K562 (cell line): Measurements from ENCODE around the gene UPK3A. TPM values are rescaled to one million over a fixed set of nuclear protein-coding genes. Genes with fewer than 3 reads are reported as not detected.
A peak's percentile ranks its signal among the peaks of the same experiment; 100 is the strongest.

Experiments used
- ATAC-seq: fragments of 200-7000 bp; cut with Tn5 transposase; 3 replicates; pipeline ENCODE4 v1.9.1; 2020; ENCODE audit warnings: moderate library complexity
- BruUV-seq: library from RNA; stranded (reverse); fragments of 400-500 nt; replicated peaks from 2 replicates; lab custom pipeline; 2021; lab: Mats Ljungman, UMichigan
- CTCF ChIA-PET: fragments of 300-600 bp; formaldehyde crosslinking; extraction: SDS; loops from one replicate; lab custom pipeline; 2021; ENCODE audit warnings: low intra/inter-chr PET ratio; lab: Yijun Ruan, JAX
- POLR2A ChIA-PET: fragments of 300-600, 350-650 bp; sonication (Branson Sonifier 250); formaldehyde crosslinking; extraction: SDS; loops from one replicate; lab custom pipeline; 2021; ENCODE audit warnings: antibody characterized with exemption, inconsistent platforms; lab: Yijun Ruan, JAX
- DNase-seq, 4 experiments: peaks; one replicate each; pipeline versions ENCODE4 v3.0.0 to v3.0.0-alpha.2; 2011 to 2018; ENCODE audit warnings: low spot score in 3 of 4, mixed read lengths in 3 of 4; ENCODE audit errors: extremely low read depth in 1 of 4
- FAIRE-seq: peaks from 2 replicates; lab custom pipeline; 2011; peaks lifted over from hg19 to GRCh38; lab: Jason Lieb, UNC
- H2AFZ ChIP-seq: 2 replicates; pipeline ENCODE4 v1.6.0; 2011; ENCODE audit warnings: low read depth, low read length, control low read depth, inconsistent platforms
- H3K27ac ChIP-seq: fragments of 200-600 bp; 3 replicates; pipeline ENCODE4 v1.8.0; 2011; ENCODE audit warnings: low read depth, mild to moderate bottlenecking, control low read depth, inconsistent platforms, low read length, moderate library complexity, mixed read lengths; ENCODE audit errors: extremely low read depth
- H3K27me3 ChIP-seq, 2 experiments: fragments of 300-600 bp in 1 of 2; 2 replicates in 1 of 2; 3 replicates in 1 of 2; pipeline versions ENCODE4 v1.6.0 to v1.8.0; 2011; ENCODE audit warnings: inconsistent platforms in 2 of 2, low read length in 2 of 2, mild to moderate bottlenecking in 1 of 2, mixed read lengths in 1 of 2, moderate library complexity in 1 of 2; ENCODE audit not compliant: control insufficient read depth in 2 of 2, insufficient read depth in 2 of 2
- H3K36me3 ChIP-seq: fragments of 300-600 bp; 3 replicates; pipeline ENCODE4 v1.8.0; 2011; ENCODE audit warnings: mild to moderate bottlenecking, low read length, inconsistent platforms; ENCODE audit not compliant: control insufficient read depth, insufficient read depth
- H3K4me1 ChIP-seq, 2 experiments: fragments of 200-600 bp in 1 of 2; replicated peaks in 1 of 2; 2 replicates in 1 of 2; 3 replicates in 1 of 2; pipeline versions ENCODE4 v1.5.1 to v1.8.0; 2011; ENCODE audit warnings: inconsistent platforms in 2 of 2, low read length in 2 of 2, mild to moderate bottlenecking in 1 of 2, mixed read lengths in 1 of 2, moderate library complexity in 1 of 2; ENCODE audit not compliant: control insufficient read depth in 2 of 2, insufficient read depth in 2 of 2
- H3K4me2 ChIP-seq: 2 replicates; pipeline ENCODE4 v1.6.1; 2011; ENCODE audit warnings: low read length, control low read depth, inconsistent platforms, mixed read lengths; ENCODE audit not compliant: insufficient read depth
- H3K4me3 ChIP-seq: fragments of 200-600 bp; sonication (generic), shearing (Covaris generic); 2 replicates; pipeline ENCODE4 v1.5.1; 2016; ENCODE audit warnings: control low read depth, inconsistent platforms
- H3K79me2 ChIP-seq: fragments of 200-600 bp; 3 replicates; pipeline ENCODE4 v1.8.0; 2011; ENCODE audit warnings: low read length, inconsistent platforms; ENCODE audit not compliant: control insufficient read depth, insufficient read depth
- H3K9ac ChIP-seq, 2 experiments: 2 replicates each; pipeline versions ENCODE4 v1.6.0 to v1.6.1; 2011; ENCODE audit warnings: low read depth in 2 of 2, low read length in 2 of 2, control low read depth in 1 of 2, inconsistent platforms in 1 of 2, mild to moderate bottlenecking in 1 of 2, mixed read lengths in 1 of 2; ENCODE audit not compliant: insufficient read depth in 1 of 2
- H3K9me1 ChIP-seq: one replicate; pipeline ENCODE4 v1.6.0; 2011; ENCODE audit warnings: inconsistent platforms, mild to moderate bottlenecking, low read length, moderate library complexity; ENCODE audit not compliant: control insufficient read depth, insufficient read depth
- H3K9me3 ChIP-seq: replicated peaks from 2 replicates; pipeline ENCODE4 v1.5.1; 2011; ENCODE audit warnings: low read depth, low read length, inconsistent platforms; ENCODE audit not compliant: control insufficient read depth, insufficient read depth
- H4K20me1 ChIP-seq: replicated peaks from 2 replicates; pipeline ENCODE4 v1.6.1; 2011; ENCODE audit warnings: low read length, inconsistent platforms, mixed read lengths; ENCODE audit not compliant: control insufficient read depth, insufficient read depth
- AFF4 ChIP-seq: sonication (generic); formaldehyde crosslinking; IDR thresholded peaks from 2 replicates; pipeline ENCODE4 v1.8.0; 2023; ENCODE audit warnings: mild to moderate bottlenecking, missing genetic modification reagents
- CEBPG ChIP-seq, 3 experiments: fragments of 200-800 bp in 1 of 3; sonication (Bioruptor generic) in 1 of 3; sonication (generic) in 1 of 3; formaldehyde crosslinking in 1 of 3; IDR thresholded peaks in 2 of 3; conservative IDR thresholded peaks in 1 of 3; 2 replicates each; pipeline versions ENCODE4 v1.6.1 to v1.8.0; 2016 to 2022; ENCODE audit warnings: missing compliant biosample characterization in 2 of 3, missing genetic modification characterization in 2 of 3, mild to moderate bottlenecking in 1 of 3, missing genetic modification reagents in 1 of 3
- HDAC2 ChIP-seq: fragments of 450-650 bp; IDR thresholded peaks from 2 replicates; pipeline ENCODE4 v1.6.1; 2016; ENCODE audit warnings: mild to moderate bottlenecking
- KDM4B ChIP-seq, 2 experiments: fragments of 450-650 bp in 1 of 2; sonication (generic) in 1 of 2; IDR thresholded peaks; 2 replicates each; pipeline ENCODE4 v1.6.1; 2016 to 2017; ENCODE audit warnings: borderline replicate concordance in 2 of 2, antibody characterized with exemption in 1 of 2, low read depth in 1 of 2, mild to moderate bottlenecking in 1 of 2
- WGBS: fragments of 100-300 bp; shearing (Covaris generic); methylation state at CpG from one replicate; pipeline ENCODE4 v1.1.6; 2016; ENCODE audit warnings: low coverage, mixed read lengths; ENCODE audit not compliant: insufficient coverage; ENCODE audit errors: missing lambda C conversion rate; 5-methylcytosine and 5-hydroxymethylcytosine counted together
- in situ Hi-C: fragments of 300-500 bp; cut with MboI; formaldehyde crosslinking; loops from 4 replicates; pipeline ENCODE4 v1.15.0; 2018; ENCODE audit warnings: inconsistent platforms, mixed read lengths
- intact Hi-C: fragments of 100-400 bp; cut with micrococcal nuclease; formaldehyde crosslinking; loops from 2 replicates; pipeline ENCODE4 v1.14.2; 2022
- polyA plus RNA-seq, 8 experiments: library from polyadenylated mRNA; depleted of rRNA in 4 of 8; stranded (reverse) in 5 of 8; unstranded in 3 of 8; fragments of >200 nt; fragmentation: Nextera tagmentation in 2 of 8; fragmentation: Illumina TruSeq in 1 of 8; extraction: Ambion mirVana in 2 of 8; extraction: Trizol in 1 of 8; gene quantifications; 2 replicates each; pipeline versions ENCODE4 v1.2.1 to v1.2.3, GENCODE V29; 2011 to 2014; ENCODE audit warnings: inconsistent platforms in 1 of 8, missing spikeins in 1 of 8
- total RNA-seq, 7 experiments: library from RNA; depleted of rRNA in 6 of 7; stranded (reverse); fragments of >200 nt in 6 of 7; fragmentation: Illumina TruSeq in 2 of 7; extraction: Trizol in 2 of 7; gene quantifications; 2 replicates each; pipeline versions ENCODE4 v1.2.1 to v1.2.3, GENCODE V29; 2011 to 2021; ENCODE audit warnings: low replicate concordance in 1 of 7

UPK3A gene
- total and polyA plus RNA-seq, 9 of the 15 experiments (the other 6 are each of a cell fraction or from before 2014, with no cell fraction given) = not detected

GRCh38 chr22:45317551-45318167 is 32.9 kb downstream of the UPK3A start:
- POLR2A ChIA-PET = no interaction called here
- Histone ChIP-seq H4K20me1 (peaks cover 25% of the 10 kb centered on the region; the same call in 1 of the 2 replicates), H3K27me3 (no peaks in the 10 kb centered on the region), H3K4me2 (no peak overlapping the region), H3K4me3 (no peak overlapping the region), H3K9me3 (no peaks in the 10 kb centered on the region), H3K27ac (no peak overlapping the region), H3K4me1 (peaks cover 15 to 60% of the 10 kb centered on the region in 2 experiments), H3K36me3 (peaks cover 52% of the 10 kb centered on the region), H3K79me2 (peaks cover 98% of the 10 kb centered on the region), H3K9me1 (peaks cover 7% of the 10 kb centered on the region), H2AFZ (no peak overlapping the region), H3K9ac (peak overlapping the region in 1 of 2 experiments; percentile 40; a peak in 2 of 4 replicates)
- ATAC-seq (no peak), FAIRE-seq (no peak), DNase-seq (no peak)
- CTCF ChIA-PET = no interaction called here
- no TSS peak for BruUV-seq
- in situ Hi-C loops = no loop called here
- 75% methylated on average over 16 of the region's 19 CpGs for WGBS
- intact Hi-C loops = no loop called here
- TF ChIP-seq AFF4 (CRISPR knock-in tag) = no peak
- TF ChIP-seq CEBPG (CRISPR knock-in tag; IDR thresholded peaks at IDR 0.05) = no peak
- 0 out of 4 replicates have a peak, but pooled peaks of 1 of the 2 experiments have one; percentile 1 for TF ChIP-seq CEBPG (tag; conservative IDR thresholded peaks at IDR 0.05 in 1 of 2, IDR thresholded peaks at IDR 0.05 in 1 of 2)
- TF ChIP-seq KDM4B (IDR thresholded peaks at IDR 0.05; ENCODE audit: borderline replicate concordance in 2 of 2, low read depth in 1 of 2) = no peak
- TF ChIP-seq HDAC2 = 0 out of 2 replicates have a peak, but pooled peaks have one; percentile 18
